Measurements from ENCODE around the gene FNDC3A. TPM values are rescaled to one million over a fixed set of nuclear protein-coding genes. Genes with fewer than 3 reads are reported as not detected.
"Not testable (repeated sequence)": the region's sequence is repeated elsewhere in the genome, so short reads cannot be mapped to it uniquely, and the experiment has no call there.

Gene FNDC3A
- total RNA-seq, 1 donor from 2014 or later = 61.4 TPM

- H3K4me3 ChIP-seq = no peak overlapping the region
- no peak for DNase-seq
- peaks cover 8% of the 10 kb centered on the region for H3K9me3 ChIP-seq
- intact Hi-C loops (cut with DNase I) = no loop called here
- H3K4me1 ChIP-seq = peaks cover 11% of the 10 kb centered on the region
- H3K27me3 ChIP-seq (ENCODE audit: low read depth) = no peaks in the 10 kb centered on the region
- H3K27ac ChIP-seq = no peak overlapping the region
- ATAC-seq = no peak
- H3K36me3 ChIP-seq = peaks cover 30% of the 10 kb centered on the region
- no peak for TF ChIP-seq CTCF (IDR thresholded peaks at IDR 0.05)
Measured at GRCh38 chr13:49148405-49148804, 172.7 kb downstream of the FNDC3A start.

DNA sequence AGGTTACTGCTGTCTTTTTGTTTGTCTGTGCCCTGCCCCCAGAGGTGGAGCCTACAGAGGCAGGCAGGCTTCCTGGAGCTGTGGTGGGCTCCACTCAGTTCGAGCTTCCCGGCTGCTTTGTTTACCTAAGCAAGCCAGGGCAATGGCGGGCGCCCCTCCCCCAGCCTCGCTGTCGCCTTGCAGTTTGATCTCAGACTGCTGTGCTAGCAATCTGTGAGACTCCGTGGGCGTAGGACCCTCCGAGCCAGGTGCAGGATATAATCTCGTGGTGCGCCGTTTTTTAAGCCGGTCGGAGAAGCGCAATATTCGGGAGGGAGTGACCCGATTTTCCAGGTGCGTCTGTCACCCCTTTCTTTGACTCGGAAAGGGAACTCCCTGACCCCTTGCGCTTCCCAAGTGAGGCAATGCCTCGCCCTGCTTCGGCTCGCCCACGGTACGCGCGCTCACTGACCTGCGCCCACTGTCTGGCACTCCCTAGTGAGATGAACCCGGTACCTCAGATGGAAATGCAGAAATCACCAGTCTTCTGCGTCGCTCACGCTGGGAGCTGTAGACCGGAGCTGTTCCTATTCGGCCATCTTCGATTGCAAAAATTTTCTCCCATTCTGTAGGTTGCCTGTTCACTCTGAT, 182.4 kb downstream of the FNDC3A start:
- H3K36me3 ChIP-seq; H3K27ac ChIP-seq; DNase-seq; H3K4me3 ChIP-seq; ATAC-seq; H3K4me1 ChIP-seq; intact Hi-C loops (cut with DNase I); H3K9me3 ChIP-seq; H3K27me3 ChIP-seq (ENCODE audit: low read depth): not testable (repeated sequence)

DNA sequence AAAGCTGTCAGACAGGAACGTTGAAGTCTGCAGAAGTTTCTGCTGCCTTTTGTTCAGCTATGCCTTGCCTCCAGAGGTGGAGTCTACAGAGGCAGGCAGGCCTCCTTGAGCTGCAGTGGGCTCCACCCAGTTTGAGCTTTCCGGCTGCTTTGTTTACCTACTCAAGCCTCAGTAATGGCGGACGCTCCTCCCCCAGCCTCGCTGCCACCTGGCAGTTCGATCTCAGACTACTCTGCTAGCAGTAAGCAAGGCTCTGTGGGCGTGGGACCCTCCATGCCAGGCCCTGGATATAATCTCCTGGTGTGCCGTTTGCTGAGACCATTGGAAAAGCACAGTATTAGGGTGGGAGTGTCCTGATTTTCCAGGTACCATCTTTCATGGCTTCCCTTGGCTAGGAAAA, 187.4 kb downstream of the FNDC3A start:
- DNase-seq; ATAC-seq; intact Hi-C loops (cut with DNase I); H3K27me3 ChIP-seq (ENCODE audit: low read depth); H3K4me1 ChIP-seq; H3K27ac ChIP-seq; H3K4me3 ChIP-seq: not testable (repeated sequence)
- H3K9me3 ChIP-seq = peaks cover 19% of the 10 kb centered on the region
- H3K36me3 ChIP-seq = peaks cover 35% of the 10 kb centered on the region

DNA sequence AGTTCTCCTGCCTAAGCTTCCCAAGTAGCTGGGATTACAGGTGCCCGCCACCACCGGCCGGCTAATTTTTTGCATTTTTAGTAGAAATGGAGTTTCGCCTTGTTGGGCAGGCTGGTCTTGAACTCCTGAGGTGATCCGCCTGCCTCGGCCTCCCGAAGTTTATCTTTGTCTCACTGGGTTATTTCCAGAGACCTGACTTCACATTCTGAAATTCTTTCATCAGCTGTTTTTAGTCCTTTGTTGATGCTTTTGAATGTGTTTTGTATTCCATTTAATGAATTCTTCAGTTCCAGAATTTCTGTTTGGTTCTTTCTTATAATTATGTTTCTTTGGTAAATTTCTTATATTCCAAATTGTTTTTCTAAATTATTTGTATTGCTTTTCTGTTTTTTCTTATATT, 189.0 kb downstream of the FNDC3A start:
- DNase-seq (no peak), ATAC-seq (no peak)
- Histone ChIP-seq H3K4me1 (no peaks in the 10 kb centered on the region), H3K4me3 (no peak overlapping the region), H3K36me3 (peaks cover 47% of the 10 kb centered on the region), H3K27ac (no peak overlapping the region), H3K27me3 (ENCODE audit: low read depth) (no peaks in the 10 kb centered on the region), H3K9me3 (peaks cover 19% of the 10 kb centered on the region)
- no peak for TF ChIP-seq CTCF (IDR thresholded peaks at IDR 0.05)
- intact Hi-C loops (cut with DNase I) = no loop called here

GRCh38 chr13:49165798-49166752, 190.4 kb downstream of the FNDC3A start:
- no peak for TF ChIP-seq CTCF (IDR thresholded peaks at IDR 0.05)
- Histone ChIP-seq H3K9me3 (peaks cover 19% of the 10 kb centered on the region), H3K4me3 (no peak overlapping the region), H3K36me3 (peaks cover 53% of the 10 kb centered on the region), H3K27ac (no peak overlapping the region), H3K4me1 (no peaks in the 10 kb centered on the region), H3K27me3 (ENCODE audit: low read depth) (no peaks in the 10 kb centered on the region)
- DNase-seq (no peak), ATAC-seq (peak in 1 of 2 donors; percentile 32)
- intact Hi-C loops (cut with DNase I) = no loop called here

GRCh38 chr13:49171359-49171758, 195.6 kb downstream of the FNDC3A start:
- no peak for ATAC-seq
- Histone ChIP-seq H3K9me3 (no peaks in the 10 kb centered on the region), H3K4me1 (no peaks in the 10 kb centered on the region), H3K27me3 (ENCODE audit: low read depth) (no peaks in the 10 kb centered on the region), H3K4me3 (no peak overlapping the region), H3K27ac (no peak overlapping the region), H3K36me3 (peaks cover 68% of the 10 kb centered on the region)
- TF ChIP-seq CTCF (IDR thresholded peaks at IDR 0.05) = no peak
- intact Hi-C loops (cut with DNase I) = no loop called here
- no peak for DNase-seq
